GM12892 (cell line): ENCODE data around the gene FFAR2.

ENCODE experiments used
- POLR2AphosphoS5 ChIP-seq: IDR thresholded peaks from 2 replicates; pipeline ENCODE4 v1.6.1; 2011; ENCODE audit warnings: low read depth, low read length, control low read depth
- TAF1 ChIP-seq: IDR thresholded peaks from 2 replicates; pipeline ENCODE4 v1.6.1; 2011; ENCODE audit warnings: low read depth, mild to moderate bottlenecking, control low read depth, low read length, borderline replicate concordance

DNA sequence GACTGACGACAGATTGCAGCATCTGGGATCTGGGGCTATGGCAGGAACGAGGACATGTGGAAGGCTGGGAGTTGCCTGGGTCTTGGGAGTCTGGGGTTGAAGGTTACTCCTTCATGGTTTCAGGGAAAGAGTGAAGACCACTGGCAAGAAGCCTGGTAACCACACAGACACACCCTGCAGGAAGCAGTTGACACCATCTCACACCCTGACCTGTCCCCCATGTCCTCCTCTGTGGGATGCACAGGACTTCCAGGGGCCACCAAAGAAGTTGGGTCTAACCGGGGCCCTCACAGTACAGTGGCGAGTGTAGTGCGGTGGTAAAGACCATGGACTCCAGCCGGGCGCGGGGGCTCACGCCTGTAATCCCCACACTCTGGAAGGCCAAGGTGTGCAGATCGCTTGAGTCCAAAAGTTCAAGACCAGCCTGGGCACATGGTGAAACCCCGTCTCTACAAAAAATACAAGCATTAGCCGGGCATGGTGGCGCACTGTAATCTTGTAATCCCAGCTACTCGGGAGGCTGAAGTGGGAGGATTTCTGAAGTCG lies 10.6 kb upstream of the FFAR2 start:
- TF ChIP-seq TAF1 (no peak), POLR2AphosphoS5 (no peak)
